SK-N-SH (cell line): ENCODE results near the gene PTPRG. TPM values are rescaled to one million over a fixed set of nuclear protein-coding genes. Genes with fewer than 3 reads are reported as not detected.

Source experiments
- CTCF ChIA-PET: fragments of 300-600, 350-600 bp; formaldehyde crosslinking; extraction: SDS; loops from one replicate; lab custom pipeline; 2021; lab: Yijun Ruan, JAX
- POLR2A ChIA-PET: fragments of 350-600 bp; sonication (Branson Sonifier 250); formaldehyde crosslinking; extraction: SDS; loops from one replicate; lab custom pipeline; 2020; ENCODE audit warnings: antibody characterized with exemption, inconsistent platforms; lab: Yijun Ruan, JAX
- DNase-seq: peaks from one replicate; pipeline ENCODE4 v3.0.0; 2012
- H2AFZ ChIP-seq: fragments of 200-600 bp; sonication (generic); 2 replicates; pipeline ENCODE4 v1.8.1; 2016; ENCODE audit warnings: antibody characterized with exemption, mild to moderate bottlenecking, low read depth
- H3F3A ChIP-seq: fragments of 200-600 bp; sonication (generic); replicated peaks from 2 replicates; pipeline ENCODE3; 2016; ENCODE audit warnings: antibody characterized with exemption, mild to moderate bottlenecking; ENCODE audit not compliant: insufficient read depth
- H3K27ac ChIP-seq, 2 experiments: fragments of 200-500 bp in 1 of 2; fragments of 200-600 bp in 1 of 2; sonication (Bioruptor generic) in 1 of 2; sonication (generic), shearing (Covaris generic) in 1 of 2; 2 replicates each; pipeline versions ENCODE4 v1.5.1 to v1.6.1; 2014 to 2016; ENCODE audit warnings: low read depth in 2 of 2, inconsistent platforms in 1 of 2, low read length in 1 of 2, mild to moderate bottlenecking in 1 of 2, mixed read lengths in 1 of 2
- H3K27me3 ChIP-seq: fragments of 200-600 bp; sonication (generic), shearing (Covaris generic); 2 replicates; pipeline ENCODE4 v1.6.1; 2016; ENCODE audit warnings: mixed run types; ENCODE audit not compliant: insufficient read depth
- H3K36me3 ChIP-seq, 2 experiments: fragments of 200-500 bp in 1 of 2; fragments of 200-600 bp in 1 of 2; sonication (Bioruptor generic) in 1 of 2; sonication (generic) in 1 of 2; replicated peaks in 1 of 2; 2 replicates each; pipeline versions ENCODE3 to v1.5.1; 2014 to 2016; ENCODE audit warnings: low read length in 1 of 2, mild to moderate bottlenecking in 1 of 2; ENCODE audit not compliant: insufficient read depth in 2 of 2, control insufficient read depth in 1 of 2
- H3K4me1 ChIP-seq, 2 experiments: fragments of 200-500 bp in 1 of 2; fragments of 200-600 bp in 1 of 2; sonication (Bioruptor generic) in 1 of 2; sonication (generic), shearing (Covaris generic) in 1 of 2; 2 replicates each; pipeline versions ENCODE4 v1.5.1 to v1.6.1; 2014 to 2016; ENCODE audit warnings: low read depth in 1 of 2, low read length in 1 of 2, mixed run types in 1 of 2; ENCODE audit not compliant: insufficient read depth in 2 of 2, control insufficient read depth in 1 of 2
- H3K4me2 ChIP-seq: fragments of 200-600 bp; sonication (generic), shearing (Covaris generic); 2 replicates; pipeline ENCODE4 v1.6.1; 2017; ENCODE audit warnings: mixed run types
- H3K4me3 ChIP-seq, 2 experiments: fragments of 200-500 bp in 1 of 2; fragments of 200-600 bp in 1 of 2; sonication (Bioruptor generic) in 1 of 2; sonication (generic), shearing (Covaris generic) in 1 of 2; 2 replicates each; pipeline versions ENCODE4 v1.5.1 to v1.8.1; 2014 to 2016; ENCODE audit warnings: low read depth in 2 of 2, inconsistent platforms in 1 of 2, low read length in 1 of 2, mild to moderate bottlenecking in 1 of 2, mixed read lengths in 1 of 2, moderate library complexity in 1 of 2
- H3K79me2 ChIP-seq: fragments of 200-600 bp; sonication (generic); 2 replicates; pipeline ENCODE4 v1.8.1; 2017; ENCODE audit warnings: mild to moderate bottlenecking; ENCODE audit not compliant: insufficient read depth
- H3K9ac ChIP-seq: fragments of 200-600 bp; sonication (generic); 2 replicates; pipeline ENCODE4 v1.6.1; 2017; ENCODE audit warnings: mixed run types
- H3K9me2 ChIP-seq: fragments of 200-600 bp; sonication (generic); 2 replicates; pipeline ENCODE4 v1.6.1; 2017; ENCODE audit warnings: mixed run types
- H3K9me3 ChIP-seq: fragments of 200-600 bp; sonication (generic); 2 replicates; pipeline ENCODE4 v1.6.1; 2017; ENCODE audit warnings: mixed run types, mild to moderate bottlenecking, moderate library complexity
- H4K20me1 ChIP-seq: fragments of 200-600 bp; sonication (generic); 2 replicates; pipeline ENCODE4 v1.6.1; 2017; ENCODE audit warnings: mild to moderate bottlenecking, mixed run types; ENCODE audit not compliant: insufficient read depth
- EP300 ChIP-seq, 2 experiments: IDR thresholded peaks; 2 replicates each; pipeline versions ENCODE4 v1.4.0 to v1.6.1; 2012; ENCODE audit warnings: borderline replicate concordance in 1 of 2, low read depth in 1 of 2, low read length in 1 of 2
- EZH2phosphoT487 ChIP-seq: fragments of 200-600 bp; sonication (generic); IDR thresholded peaks from 2 replicates; pipeline ENCODE4 v1.6.1; 2017; ENCODE audit warnings: low read depth, mixed run types, mild to moderate bottlenecking, antibody characterized with exemption, moderate library complexity, borderline replicate concordance
- NFIC ChIP-seq: IDR thresholded peaks from 2 replicates; pipeline ENCODE4 v1.4.0; 2012; ENCODE audit warnings: borderline replicate concordance
- POLR2AphosphoS5 ChIP-seq: IDR thresholded peaks from 2 replicates; pipeline ENCODE4 v1.6.1; 2012; ENCODE audit warnings: low read depth, low read length
- RAD21 ChIP-seq: IDR thresholded peaks from 2 replicates; pipeline ENCODE4 v1.6.1; 2012; ENCODE audit warnings: mild to moderate bottlenecking, low read length
- SMC3 ChIP-seq: IDR thresholded peaks from 2 replicates; pipeline ENCODE4 v1.6.1; 2012; ENCODE audit warnings: low read depth, low read length, improper control_type of control experiment
- TCF12 ChIP-seq: IDR thresholded peaks from 2 replicates; pipeline ENCODE4 v1.4.0; 2012
- TEAD4 ChIP-seq: IDR thresholded peaks from 2 replicates; pipeline ENCODE4 v1.4.0; 2012; ENCODE audit warnings: mild to moderate bottlenecking, borderline replicate concordance; ENCODE audit not compliant: insufficient read depth
- YY1 ChIP-seq: IDR thresholded peaks from 2 replicates; pipeline ENCODE4 v1.4.0; 2012; ENCODE audit warnings: low read depth, mild to moderate bottlenecking
- WGBS: methylation state at CpG from one replicate; pipeline ENCODE4 v1.1.6; 2017; ENCODE audit warnings: low lambda C conversion rate; 5-methylcytosine and 5-hydroxymethylcytosine counted together
- polyA plus RNA-seq, 3 experiments: library from polyadenylated mRNA; depleted of rRNA; stranded (reverse); fragments of >200 nt; gene quantifications; 2 replicates each; pipeline ENCODE4 v1.2.3, GENCODE V29; 2012
- TF ChIP-seq, protein P1 (sequence below): fragments of 200-600 bp; sonication (generic); IDR thresholded peaks from 2 replicates; pipeline ENCODE4 v1.6.1; 2017; ENCODE audit warnings: antibody characterized with exemption, mild to moderate bottlenecking, moderate library complexity
- TF ChIP-seq, protein P2 (sequence below): IDR thresholded peaks from 2 replicates; pipeline ENCODE4 v1.4.0; 2012; ENCODE audit warnings: low read depth, borderline replicate concordance
- TF ChIP-seq, protein P3 (sequence below): IDR thresholded peaks from 2 replicates; pipeline ENCODE4; 2012
- TF ChIP-seq, protein P4 (sequence below): IDR thresholded peaks from 2 replicates; pipeline ENCODE4 v1.6.1; 2012; ENCODE audit warnings: mild to moderate bottlenecking, low read depth, low read length, moderate library complexity

The PTPRG gene
- polyA plus RNA-seq, 1 of the 3 experiments (the other 2 are of a cell fraction): 14.1 TPM

DNA sequence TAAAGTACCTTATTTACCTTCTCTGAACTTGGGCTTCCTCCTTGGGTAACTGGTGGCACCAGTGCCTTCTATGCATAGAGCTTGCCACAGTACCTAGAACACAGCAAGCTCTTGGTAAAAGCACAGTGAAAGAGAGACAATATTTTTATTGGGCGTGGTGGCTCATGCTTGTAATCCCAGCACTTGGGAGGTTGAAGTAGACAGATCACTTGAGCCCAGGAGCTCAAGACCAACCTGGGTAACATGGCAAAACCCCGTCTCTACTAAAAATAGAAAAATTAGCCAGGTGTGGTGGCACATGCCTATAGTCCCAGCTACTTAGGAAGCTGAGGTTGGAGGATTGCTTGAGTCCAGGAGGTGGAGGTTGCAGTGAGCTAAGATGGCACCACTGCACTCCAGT lies 285.1 kb downstream of the PTPRG start (continued):
- TF ChIP-seq SMC3 (no peak), TEAD4 (no peak), RAD21 (no peak), YY1 (no peak), TCF12 (no peak), EZH2phosphoT487 (no peak)
- TF ChIP-seq, protein P1, sequence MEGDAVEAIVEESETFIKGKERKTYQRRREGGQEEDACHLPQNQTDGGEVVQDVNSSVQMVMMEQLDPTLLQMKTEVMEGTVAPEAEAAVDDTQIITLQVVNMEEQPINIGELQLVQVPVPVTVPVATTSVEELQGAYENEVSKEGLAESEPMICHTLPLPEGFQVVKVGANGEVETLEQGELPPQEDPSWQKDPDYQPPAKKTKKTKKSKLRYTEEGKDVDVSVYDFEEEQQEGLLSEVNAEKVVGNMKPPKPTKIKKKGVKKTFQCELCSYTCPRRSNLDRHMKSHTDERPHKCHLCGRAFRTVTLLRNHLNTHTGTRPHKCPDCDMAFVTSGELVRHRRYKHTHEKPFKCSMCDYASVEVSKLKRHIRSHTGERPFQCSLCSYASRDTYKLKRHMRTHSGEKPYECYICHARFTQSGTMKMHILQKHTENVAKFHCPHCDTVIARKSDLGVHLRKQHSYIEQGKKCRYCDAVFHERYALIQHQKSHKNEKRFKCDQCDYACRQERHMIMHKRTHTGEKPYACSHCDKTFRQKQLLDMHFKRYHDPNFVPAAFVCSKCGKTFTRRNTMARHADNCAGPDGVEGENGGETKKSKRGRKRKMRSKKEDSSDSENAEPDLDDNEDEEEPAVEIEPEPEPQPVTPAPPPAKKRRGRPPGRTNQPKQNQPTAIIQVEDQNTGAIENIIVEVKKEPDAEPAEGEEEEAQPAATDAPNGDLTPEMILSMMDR: no peak

DNA sequence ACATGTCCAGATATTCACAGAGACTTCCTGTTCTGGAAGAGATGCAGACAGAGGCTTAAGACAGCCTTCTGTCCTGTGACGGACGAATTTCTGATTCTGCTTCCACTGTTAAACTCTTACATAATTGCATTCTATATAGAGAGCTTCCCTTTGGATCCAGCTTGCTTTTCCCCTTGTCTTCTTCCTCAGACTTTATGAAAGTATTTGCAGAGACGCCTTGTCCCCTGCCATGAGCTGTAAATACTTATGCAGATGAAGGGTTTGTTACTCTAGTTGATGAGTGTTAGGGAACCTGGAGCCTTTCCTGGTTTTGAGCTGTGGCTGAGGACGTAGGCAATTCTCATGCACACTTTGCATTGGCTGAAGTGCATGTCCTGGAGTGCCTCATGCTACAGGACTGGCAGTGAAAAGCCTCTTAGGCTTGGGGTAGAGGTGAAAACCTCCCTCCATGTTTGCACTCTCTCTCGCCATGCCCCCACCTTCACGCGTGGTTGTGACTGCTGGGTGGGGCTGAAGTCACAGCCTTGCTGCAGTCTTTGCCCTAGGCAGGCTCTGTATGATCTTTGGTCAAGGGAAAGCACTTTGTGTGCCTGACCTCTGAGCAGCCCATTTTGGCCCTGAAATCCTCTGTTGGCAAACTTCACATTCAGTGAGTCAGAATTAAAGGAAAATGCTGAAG lies 286.6 kb downstream of the PTPRG start:
- Histone ChIP-seq H2AFZ (no peak overlapping the region), H3K9ac (no peak overlapping the region)
- 82% methylated on average over 4 of the region's 7 CpGs for WGBS

More for the DNA sequence above, 286.6 kb downstream of the PTPRG start:
- peak overlapping the region; percentile 43; the same call in 1 of the 2 replicates for H3K4me2 ChIP-seq
- CTCF ChIA-PET: interaction anchor here (1.2 kb wide), 1 partner anchor 89 kb away, joined by 4 read pairs; no protein-coding TSS in a partner anchor
- H3K27ac ChIP-seq: peak overlapping the region in 1 of 2 experiments; percentile 47; a peak in 2 of 4 replicates
- H3K79me2 ChIP-seq: peaks cover 17% of the 10 kb centered on the region
- H3K27me3 ChIP-seq: no peaks in the 10 kb centered on the region
- no peaks in the 10 kb centered on the region for H4K20me1 ChIP-seq
- DNase-seq: no peak
- no peaks in the 10 kb centered on the region for H3K9me3 ChIP-seq
- TF ChIP-seq SMC3 (no peak), YY1 (no peak), POLR2AphosphoS5 (no peak), NFIC (peak; percentile 67), EZH2phosphoT487 (no peak), EP300 (IDR thresholded peaks at IDR 0.05; ENCODE audit: borderline replicate concordance in 1 of 2, low read depth in 1 of 2, low read length in 1 of 2) (no peak)
- TF ChIP-seq, protein P2, sequence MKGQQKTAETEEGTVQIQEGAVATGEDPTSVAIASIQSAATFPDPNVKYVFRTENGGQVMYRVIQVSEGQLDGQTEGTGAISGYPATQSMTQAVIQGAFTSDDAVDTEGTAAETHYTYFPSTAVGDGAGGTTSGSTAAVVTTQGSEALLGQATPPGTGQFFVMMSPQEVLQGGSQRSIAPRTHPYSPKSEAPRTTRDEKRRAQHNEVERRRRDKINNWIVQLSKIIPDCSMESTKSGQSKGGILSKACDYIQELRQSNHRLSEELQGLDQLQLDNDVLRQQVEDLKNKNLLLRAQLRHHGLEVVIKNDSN: no peak
- TF ChIP-seq, protein P3, sequence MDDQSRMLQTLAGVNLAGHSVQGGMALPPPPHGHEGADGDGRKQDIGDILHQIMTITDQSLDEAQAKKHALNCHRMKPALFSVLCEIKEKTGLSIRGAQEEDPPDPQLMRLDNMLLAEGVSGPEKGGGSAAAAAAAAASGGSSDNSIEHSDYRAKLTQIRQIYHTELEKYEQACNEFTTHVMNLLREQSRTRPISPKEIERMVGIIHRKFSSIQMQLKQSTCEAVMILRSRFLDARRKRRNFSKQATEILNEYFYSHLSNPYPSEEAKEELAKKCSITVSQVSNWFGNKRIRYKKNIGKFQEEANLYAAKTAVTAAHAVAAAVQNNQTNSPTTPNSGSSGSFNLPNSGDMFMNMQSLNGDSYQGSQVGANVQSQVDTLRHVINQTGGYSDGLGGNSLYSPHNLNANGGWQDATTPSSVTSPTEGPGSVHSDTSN: no peak
- TF ChIP-seq, protein P4, sequence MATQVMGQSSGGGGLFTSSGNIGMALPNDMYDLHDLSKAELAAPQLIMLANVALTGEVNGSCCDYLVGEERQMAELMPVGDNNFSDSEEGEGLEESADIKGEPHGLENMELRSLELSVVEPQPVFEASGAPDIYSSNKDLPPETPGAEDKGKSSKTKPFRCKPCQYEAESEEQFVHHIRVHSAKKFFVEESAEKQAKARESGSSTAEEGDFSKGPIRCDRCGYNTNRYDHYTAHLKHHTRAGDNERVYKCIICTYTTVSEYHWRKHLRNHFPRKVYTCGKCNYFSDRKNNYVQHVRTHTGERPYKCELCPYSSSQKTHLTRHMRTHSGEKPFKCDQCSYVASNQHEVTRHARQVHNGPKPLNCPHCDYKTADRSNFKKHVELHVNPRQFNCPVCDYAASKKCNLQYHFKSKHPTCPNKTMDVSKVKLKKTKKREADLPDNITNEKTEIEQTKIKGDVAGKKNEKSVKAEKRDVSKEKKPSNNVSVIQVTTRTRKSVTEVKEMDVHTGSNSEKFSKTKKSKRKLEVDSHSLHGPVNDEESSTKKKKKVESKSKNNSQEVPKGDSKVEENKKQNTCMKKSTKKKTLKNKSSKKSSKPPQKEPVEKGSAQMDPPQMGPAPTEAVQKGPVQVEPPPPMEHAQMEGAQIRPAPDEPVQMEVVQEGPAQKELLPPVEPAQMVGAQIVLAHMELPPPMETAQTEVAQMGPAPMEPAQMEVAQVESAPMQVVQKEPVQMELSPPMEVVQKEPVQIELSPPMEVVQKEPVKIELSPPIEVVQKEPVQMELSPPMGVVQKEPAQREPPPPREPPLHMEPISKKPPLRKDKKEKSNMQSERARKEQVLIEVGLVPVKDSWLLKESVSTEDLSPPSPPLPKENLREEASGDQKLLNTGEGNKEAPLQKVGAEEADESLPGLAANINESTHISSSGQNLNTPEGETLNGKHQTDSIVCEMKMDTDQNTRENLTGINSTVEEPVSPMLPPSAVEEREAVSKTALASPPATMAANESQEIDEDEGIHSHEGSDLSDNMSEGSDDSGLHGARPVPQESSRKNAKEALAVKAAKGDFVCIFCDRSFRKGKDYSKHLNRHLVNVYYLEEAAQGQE: no peak
- no peak overlapping the region for H3K4me3 ChIP-seq
- no peaks in the 10 kb centered on the region for H3K36me3 ChIP-seq
- H3F3A ChIP-seq: peaks cover 6% of the 10 kb centered on the region
- peaks cover 0 to 10% of the 10 kb centered on the region in 2 experiments for H3K4me1 ChIP-seq
- POLR2A ChIA-PET: no interaction called here
- H3K9me2 ChIP-seq: no peaks in the 10 kb centered on the region
